Measurements from ENCODE around the gene HPD.
A peak's percentile ranks its signal among the peaks of the same experiment; 100 is the strongest.
"Not testable (repeated sequence)": the region's sequence is repeated elsewhere in the genome, so short reads cannot be mapped to it uniquely, and the experiment has no call there.

The HPD gene

GRCh38 chr12:121861636-121862254 lies 3.1 kb upstream of the HPD start:
- peak; percentile 61 for DNase-seq

GRCh38 chr12:121860699-121861098 lies 2.0 kb upstream of the HPD start:
- DNase-seq: not testable (repeated sequence)

GRCh38 chr12:121860257-121860656 lies 1.6 kb upstream of the HPD start:
- no peak for DNase-seq

- DNase-seq: no peak
Observed at GRCh38 chr12:121858318-121858661, 369 bp downstream of the HPD start.

- peak; percentile 37 for DNase-seq
Observed at GRCh38 chr12:121857322-121858246, 1.1 kb downstream of the HPD start.

- not testable (repeated sequence) for DNase-seq
Observed at GRCh38 chr12:121852392-121852791, 6.3 kb downstream of the HPD start.

- DNase-seq: no peak
Observed at GRCh38 chr12:121849665-121850064, 9.0 kb downstream of the HPD start.

- DNase-seq: no peak
Observed at GRCh38 chr12:121849211-121849610, 9.4 kb downstream of the HPD start.

- no peak for DNase-seq
Observed at GRCh38 chr12:121845701-121846100, 13.0 kb downstream of the HPD start.

GRCh38 chr12:121843236-121843982 lies 15.2 kb downstream of the HPD start:
- no peak for DNase-seq

GRCh38 chr12:121839993-121840761 lies 18.5 kb downstream of the HPD start:
- no peak for DNase-seq

- peak; percentile 99 for DNase-seq
Observed at GRCh38 chr12:121839106-121839992, 19.3 kb downstream of the HPD start.

GRCh38 chr12:121838126-121838525 lies 20.5 kb downstream of the HPD start:
- DNase-seq: no peak

GRCh38 chr12:121837680-121838079 lies 21.0 kb downstream of the HPD start:
- DNase-seq: no peak

GRCh38 chr12:121831571-121832245 lies 27.0 kb downstream of the HPD start:
- no peak for DNase-seq

GRCh38 chr12:121830588-121831265 lies 27.9 kb downstream of the HPD start:
- DNase-seq: no peak

- DNase-seq: no peak
Observed at GRCh38 chr12:121830134-121830533, 28.5 kb downstream of the HPD start.

GRCh38 chr12:121829250-121829918 lies 29.3 kb downstream of the HPD start:
- DNase-seq: no peak

GRCh38 chr12:121828826-121829225 lies 29.8 kb downstream of the HPD start:
- DNase-seq: no peak

GRCh38 chr12:121828306-121828705 lies 30.4 kb downstream of the HPD start:
- DNase-seq: no peak
